Aorta (tissue), 5 donors: ENCODE data around the gene RHBDL1. TPM values are rescaled to one million over a fixed set of nuclear protein-coding genes. Genes with fewer than 3 reads are reported as not detected.

Experiments used
- ATAC-seq: fragments of 200-7000 bp; cut with Tn5 transposase; one replicate; pipeline ENCODE4 v1.9.1; 2022; ENCODE audit warnings: moderate library complexity; ENCODE audit not compliant: low FRiP score
- DNase-seq, 2 donors: peaks; one replicate each; pipeline ENCODE4 v3.0.0-alpha.2; 2020
- H3K27ac ChIP-seq, 2 donors: one replicate each; pipeline ENCODE4 v1.5.1; 2013; ENCODE audit warnings: low read length in 2 of 2, mild to moderate bottlenecking in 2 of 2, moderate library complexity in 2 of 2, control low read depth in 1 of 2, inconsistent platforms in 1 of 2, low read depth in 1 of 2
- H3K27me3 ChIP-seq, 2 donors: one replicate each; pipeline ENCODE4 v1.6.1; 2013; ENCODE audit warnings: control low read depth in 1 of 2, low read length in 1 of 2, mild to moderate bottlenecking in 1 of 2, moderate library complexity in 1 of 2; ENCODE audit not compliant: insufficient read depth in 2 of 2, control insufficient read depth in 1 of 2
- H3K36me3 ChIP-seq, 2 donors: one replicate each; pipeline ENCODE4 v1.6.1; 2013; ENCODE audit warnings: control low read depth in 1 of 2, low read length in 1 of 2, mild to moderate bottlenecking in 1 of 2; ENCODE audit not compliant: insufficient read depth in 2 of 2, control insufficient read depth in 1 of 2
- H3K4me1 ChIP-seq, 2 donors: one replicate each; pipeline ENCODE4 v1.6.1; 2013; ENCODE audit warnings: low read length in 2 of 2, control low read depth in 1 of 2, mild to moderate bottlenecking in 1 of 2, moderate library complexity in 1 of 2; ENCODE audit not compliant: insufficient read depth in 2 of 2, control insufficient read depth in 1 of 2
- H3K4me3 ChIP-seq, 2 donors: one replicate each; pipeline ENCODE4 v1.5.1; 2013; ENCODE audit warnings: low read length in 2 of 2, control low read depth in 1 of 2, mild to moderate bottlenecking in 1 of 2
- H3K9me3 ChIP-seq: one replicate; pipeline ENCODE4 v1.6.1; 2013; ENCODE audit warnings: mild to moderate bottlenecking, low read length; ENCODE audit not compliant: control insufficient read depth
- WGBS, 2 donors: extraction: QIAGEN DNeasy Blood & Tissue Kit; methylation state at CpG; one replicate each; pipeline ENCODE4 v1.1.7; 2013; 5-methylcytosine and 5-hydroxymethylcytosine counted together
- intact Hi-C, 2 donors: fragments of 100-400 bp; cut with DNase I; formaldehyde crosslinking; loops; one replicate each; pipeline versions ENCODE4 v1.14.2 to v1.15.0; 2022
- polyA plus RNA-seq, 2 donors: library from polyadenylated mRNA; stranded (reverse); fragments of 200-250 nt; gene quantifications; one replicate each; pipeline ENCODE4 v1.2.3, GENCODE V29; 2013
- total RNA-seq, 2 donors: library from RNA; stranded (reverse); fragmentation: NEBNext Ultra II Directional; extraction: Animal tissue kit (Norgen Biotek cat#: 25700); gene quantifications; one replicate each; pipeline ENCODE4 v1.2.1, GENCODE V29; 2021
- donor health status: healthy with polysubstance abuse.
- donor health status: Bipolar disorder and iron deficiency.
- donor health status: DM: no; HTN: no; CAD: no.
- donor health status: DM: no; HTN: no; CAD: no.
- donor health status: DM: yes; HTN: yes; CAD: no.

RHBDL1 gene
- total and polyA plus RNA-seq, 4 donors, result 0.88 to 1.5 (median 1.3) TPM; not detected in 1

DNA sequence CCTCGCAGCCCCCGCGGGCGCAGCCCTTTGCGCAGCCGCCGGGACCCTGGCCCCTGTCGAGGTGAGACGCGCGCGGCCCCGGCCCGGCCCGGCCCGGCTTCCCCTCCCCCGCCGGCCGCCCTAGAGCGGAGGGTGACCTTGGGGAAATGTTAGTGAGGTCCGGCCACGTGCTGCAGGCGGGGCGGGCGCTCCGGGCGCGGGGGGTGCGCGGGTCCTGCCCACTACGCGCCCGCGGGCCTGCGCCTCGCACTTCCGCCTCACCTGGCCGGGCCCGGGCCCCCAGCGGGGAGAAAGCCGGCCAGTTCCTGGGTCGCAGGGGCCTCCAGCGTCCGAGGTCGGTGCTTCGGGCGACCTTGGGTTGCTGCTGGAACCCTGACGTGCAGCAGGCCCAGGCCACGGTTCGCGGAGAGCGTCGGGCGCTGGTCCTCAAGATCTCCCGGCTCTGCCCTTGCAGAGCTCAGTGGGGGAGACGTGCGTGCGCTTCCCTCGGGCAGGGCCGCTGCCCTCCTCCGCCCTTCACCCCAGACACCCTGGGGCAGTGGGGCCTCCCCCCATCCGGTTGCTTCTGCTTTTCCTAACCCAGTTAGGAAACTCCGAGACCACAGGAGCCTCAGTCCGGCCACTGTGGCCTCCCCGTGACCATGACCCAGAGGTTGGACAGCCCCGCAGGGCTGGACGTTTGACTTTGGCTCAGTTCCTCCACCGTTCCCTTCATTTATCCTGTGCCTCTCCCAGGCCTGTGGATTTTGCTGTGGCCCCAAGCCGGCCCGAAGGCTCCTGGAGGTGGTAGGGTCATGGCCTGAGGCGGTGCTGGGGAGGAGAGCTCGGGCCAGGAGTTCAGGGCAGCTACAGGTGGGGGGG lies 33.1 kb upstream of the RHBDL1 start:
- ATAC-seq (no peak), DNase-seq (peak in 1 of 2 donors; percentile 79)
- 7 to 14% methylated on average over 56 to 72 of the region's 72 CpGs for WGBS, 2 donors
- intact Hi-C loops, result no loop called here
- Histone ChIP-seq H3K9me3 (no peaks in the 10 kb centered on the region), H3K27me3 (no peaks in the 10 kb centered on the region), H3K36me3 (no peaks in the 10 kb centered on the region), H3K4me3 (peak overlapping the region; percentile 46 to 80), H3K27ac (no peak overlapping the region), H3K4me1 (no peaks in the 10 kb centered on the region)

DNA sequence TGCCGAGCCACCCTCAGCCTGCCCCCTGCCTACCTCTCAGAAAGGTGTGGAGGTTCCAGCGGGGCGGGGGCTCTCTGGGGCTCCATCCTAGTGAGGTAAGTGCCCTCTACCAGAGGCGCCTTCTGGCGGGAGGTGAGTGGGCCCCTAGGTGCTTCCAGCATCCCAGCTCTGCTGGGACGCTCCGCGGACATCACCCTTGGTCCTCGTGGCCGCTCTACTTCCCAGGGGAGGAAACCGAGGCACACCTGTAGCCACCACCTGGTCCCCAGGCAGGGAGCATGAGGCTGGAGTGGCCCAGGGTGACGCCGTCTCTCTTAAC lies 32.5 kb upstream of the RHBDL1 start:
- no peak for ATAC-seq
- intact Hi-C loops, result no loop called here
- DNase-seq, result no peak
- Histone ChIP-seq H3K4me1 (no peaks in the 10 kb centered on the region), H3K36me3 (no peaks in the 10 kb centered on the region), H3K9me3 (no peaks in the 10 kb centered on the region), H3K4me3 (no peak overlapping the region), H3K27me3 (no peaks in the 10 kb centered on the region), H3K27ac (no peak overlapping the region)
- 93 to 95% methylated on average over 13 of the region's 13 CpGs for WGBS, 2 donors

DNA sequence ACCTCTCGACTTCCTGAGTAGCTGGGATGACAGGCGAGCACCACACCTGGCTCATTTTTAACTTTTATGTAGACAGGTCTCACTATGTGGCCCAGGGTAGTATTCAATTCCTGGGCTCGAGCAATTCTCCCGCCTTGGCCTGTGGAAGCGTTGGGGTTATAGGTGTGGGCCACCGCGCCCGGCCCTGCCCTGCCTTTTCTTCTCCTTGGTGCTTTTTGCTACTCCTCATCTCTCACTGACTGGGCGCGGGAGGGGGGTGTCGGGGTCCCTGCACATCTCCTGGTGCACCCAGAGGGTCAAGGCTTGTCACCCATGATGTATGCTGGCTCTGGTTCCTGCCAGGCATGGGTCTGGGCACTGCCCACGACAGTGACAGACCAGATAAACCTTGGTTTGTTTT lies 30.9 kb upstream of the RHBDL1 start:
- intact Hi-C loops, result no loop called here
- ATAC-seq, result no peak
- H3K27ac ChIP-seq, result no peak overlapping the region
- no peaks in the 10 kb centered on the region for H3K9me3 ChIP-seq
- no peaks in the 10 kb centered on the region for H3K27me3 ChIP-seq
- 88 to 90% methylated on average over 12 of the region's 12 CpGs for WGBS, 2 donors
- no peak overlapping the region for H3K4me3 ChIP-seq
- H3K4me1 ChIP-seq, result no peaks in the 10 kb centered on the region
- H3K36me3 ChIP-seq, result no peaks in the 10 kb centered on the region
- no peak for DNase-seq

DNA sequence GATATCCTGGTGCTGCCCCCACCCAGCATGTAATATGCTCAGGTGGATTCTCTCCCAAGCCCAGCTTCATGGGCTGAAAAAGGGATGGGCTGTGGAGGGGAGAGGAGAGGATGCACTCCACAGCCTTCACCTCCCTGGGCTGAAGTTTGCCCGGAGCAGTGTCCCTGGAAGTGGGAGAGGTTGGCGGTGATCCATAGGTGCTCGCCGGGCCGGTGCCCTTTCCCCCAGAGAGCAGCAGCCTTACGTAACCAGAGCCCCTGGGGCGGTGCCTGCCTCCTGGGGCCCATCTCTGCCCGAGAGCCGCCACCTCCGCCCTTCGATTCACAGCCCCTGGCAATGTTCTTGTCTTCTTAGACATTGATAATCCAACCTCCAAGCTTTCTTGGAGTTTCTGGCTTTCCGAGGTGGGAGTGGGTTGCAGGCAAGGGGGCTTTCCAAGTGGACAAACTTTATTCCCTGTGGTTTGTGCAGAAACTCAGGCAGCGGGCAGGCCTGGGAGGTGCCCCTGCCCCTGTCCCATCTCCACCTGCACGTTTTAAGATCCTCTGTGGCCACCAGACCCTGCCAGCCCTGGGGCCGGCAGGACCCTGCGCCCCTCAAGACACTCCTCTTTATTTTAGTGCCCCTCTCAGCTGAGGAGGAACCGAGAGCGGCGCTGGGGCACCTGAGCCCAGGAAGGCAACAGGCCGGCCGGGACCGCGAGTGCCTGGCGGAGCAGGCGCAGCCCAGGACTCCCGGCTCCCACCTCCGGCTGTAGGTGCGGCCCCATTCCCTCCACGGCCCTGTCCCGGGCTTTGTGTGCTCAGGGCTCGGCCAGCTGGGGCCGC lies 29.4 kb upstream of the RHBDL1 start:
- DNase-seq (no peak), ATAC-seq (no peak)
- intact Hi-C loops, result no loop called here
- Histone ChIP-seq H3K4me3 (no peak overlapping the region), H3K4me1 (no peaks in the 10 kb centered on the region), H3K27ac (no peak overlapping the region), H3K27me3 (no peaks in the 10 kb centered on the region), H3K9me3 (no peaks in the 10 kb centered on the region), H3K36me3 (no peaks in the 10 kb centered on the region)
- 75 to 79% methylated on average over 32 of the region's 32 CpGs for WGBS, 2 donors

DNA sequence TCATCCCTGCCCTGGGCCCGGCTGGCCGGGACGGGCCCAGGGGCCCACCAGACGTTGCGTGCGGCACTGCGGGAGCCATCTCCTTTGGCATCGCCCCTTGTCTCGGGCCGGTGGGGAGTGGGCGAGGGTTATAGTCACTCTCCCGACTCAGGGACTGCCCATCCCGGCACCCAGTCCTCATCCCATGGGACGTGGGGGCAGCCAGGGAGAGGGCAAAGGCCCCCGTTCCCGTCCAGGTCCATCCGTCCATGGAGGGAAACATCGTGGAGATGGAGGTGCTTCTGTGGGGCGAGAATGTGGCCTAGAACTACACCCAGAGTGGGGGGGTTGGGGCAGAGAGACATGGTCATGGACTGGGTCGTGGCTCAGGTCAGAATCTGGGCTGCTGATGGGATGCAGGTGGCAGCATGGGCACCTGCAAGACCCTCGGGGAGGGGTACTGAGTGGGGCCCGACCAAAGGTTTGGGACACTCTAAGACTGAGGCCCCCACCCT lies 28.7 kb upstream of the RHBDL1 start:
- no peaks in the 10 kb centered on the region for H3K4me1 ChIP-seq
- ATAC-seq (no peak), DNase-seq (no peak)
- WGBS, 2 donors, result 80 to 84% methylated on average over 22 of the region's 22 CpGs
- intact Hi-C loops, result no loop called here
- H3K4me3 ChIP-seq, result no peak overlapping the region
- H3K9me3 ChIP-seq, result no peaks in the 10 kb centered on the region
- no peaks in the 10 kb centered on the region for H3K27me3 ChIP-seq
- no peak overlapping the region for H3K27ac ChIP-seq
- H3K36me3 ChIP-seq, result no peaks in the 10 kb centered on the region

DNA sequence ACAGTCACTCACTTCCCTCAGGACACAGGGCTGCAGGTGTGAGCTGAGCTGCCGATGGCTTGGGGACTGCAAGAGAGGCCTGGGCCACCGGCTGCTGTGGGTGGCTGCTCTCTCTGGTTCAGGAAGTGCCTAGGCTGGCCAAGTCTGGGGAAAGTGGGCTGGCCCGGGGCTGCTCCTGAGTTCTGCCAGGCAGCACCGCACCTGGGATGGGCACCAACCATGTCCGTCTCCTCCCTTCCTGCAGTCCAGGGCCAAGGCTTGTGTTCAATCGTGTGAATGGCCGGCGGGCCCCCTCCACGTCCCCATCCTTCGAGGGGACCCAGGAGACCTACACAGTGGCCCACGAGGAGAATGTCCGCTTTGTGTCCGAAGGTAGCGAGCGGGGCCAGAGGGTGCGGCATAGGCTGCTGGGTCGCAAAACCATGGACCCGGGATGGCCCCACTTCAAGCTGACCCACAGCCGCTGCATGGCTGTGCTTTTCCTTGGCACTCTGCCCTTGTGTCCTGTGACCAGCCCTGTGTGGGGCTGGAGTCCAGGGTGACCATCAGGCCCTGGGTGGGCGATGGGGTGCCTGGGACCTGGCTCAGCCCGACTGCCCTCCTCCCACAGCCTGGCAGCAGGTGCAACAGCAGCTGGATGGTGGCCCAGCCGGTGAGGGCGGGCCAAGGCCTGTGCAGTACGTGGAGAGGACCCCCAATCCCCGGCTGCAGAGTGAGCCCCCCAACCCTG lies 28.1 kb upstream of the RHBDL1 start:
- Histone ChIP-seq H3K27ac (no peak overlapping the region), H3K4me3 (no peak overlapping the region), H3K9me3 (no peaks in the 10 kb centered on the region), H3K4me1 (no peaks in the 10 kb centered on the region), H3K36me3 (no peaks in the 10 kb centered on the region), H3K27me3 (no peaks in the 10 kb centered on the region)
- DNase-seq (no peak), ATAC-seq (no peak)
- 77 to 79% methylated on average over 25 of the region's 25 CpGs for WGBS, 2 donors
- intact Hi-C loops, result no loop called here

DNA sequence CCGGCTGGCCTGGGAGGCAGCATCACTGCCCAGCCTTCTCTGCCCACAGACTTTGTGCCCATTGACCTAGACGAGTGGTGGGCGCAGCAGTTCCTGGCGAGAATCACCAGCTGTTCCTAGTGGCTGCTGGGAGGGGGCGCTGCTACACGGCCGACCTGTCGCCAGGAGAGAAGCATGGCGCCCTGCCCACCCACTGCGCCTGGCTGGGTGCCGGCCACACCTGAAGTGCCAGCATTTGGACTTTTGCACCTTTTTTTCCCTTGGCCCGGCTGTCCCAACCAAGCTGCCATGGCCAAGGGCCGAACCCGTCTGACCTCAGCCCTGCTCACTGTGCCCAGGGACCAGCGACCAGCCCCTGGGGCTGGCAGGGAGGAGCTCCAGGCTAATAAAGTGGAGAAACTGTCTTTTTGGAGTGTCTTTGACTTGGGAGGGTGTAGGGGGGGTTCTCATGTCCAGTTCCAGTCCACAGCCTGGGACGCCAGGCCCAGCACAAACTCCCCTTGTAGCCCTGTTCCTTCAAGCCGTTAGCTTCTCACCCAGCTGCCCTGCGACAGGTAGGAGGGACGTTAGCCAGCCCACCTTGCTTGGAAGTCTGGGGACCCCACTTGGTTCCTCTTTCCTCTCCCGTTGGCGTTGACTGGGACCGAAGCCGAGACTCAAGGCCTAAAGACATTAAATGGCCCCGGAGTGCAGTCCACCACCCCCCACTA lies 27.2 kb upstream of the RHBDL1 start:
- ATAC-seq, result no peak
- intact Hi-C loops, result no loop called here
- Histone ChIP-seq H3K27me3 (no peaks in the 10 kb centered on the region), H3K36me3 (no peaks in the 10 kb centered on the region), H3K27ac (peak overlapping the region in 1 of 2 donors; percentile 53), H3K4me3 (peak overlapping the region; percentile 64 to 68), H3K9me3 (no peaks in the 10 kb centered on the region), H3K4me1 (no peaks in the 10 kb centered on the region)
- no peak for DNase-seq
- 28 to 38% methylated on average over 24 of the region's 24 CpGs for WGBS, 2 donors
